ENCODE results near the gene NYAP2. TPM values are rescaled to one million over a fixed set of nuclear protein-coding genes. Genes with fewer than 3 reads are reported as not detected.

The NYAP2 gene
- total RNA-seq, 4 donors from 2014 or later, result 0.14 TPM; not detected in 3

- H3K36me3 ChIP-seq, result no peaks in the 10 kb centered on the region
- intact Hi-C loops (cut with DNase I; ENCODE audit: low total_unique reads) (no loop called here), in situ Hi-C loops (cut with MboI; ENCODE audit: low pct_ligation_motif_present in 1 of 4, low pct_unique_long_range_greater_than_20kb in 1 of 4, low sequenced_read_pairs in 3 of 4) (no loop called here)
- no peaks in the 10 kb centered on the region for H3K9me3 ChIP-seq
- H3K4me3 ChIP-seq, result no peak overlapping the region
- no peaks in the 10 kb centered on the region for H3K4me1 ChIP-seq
- DNase-seq, result no peak
- H3K27ac ChIP-seq, result no peak overlapping the region
- TF ChIP-seq POLR2AphosphoS5 (IDR thresholded peaks at IDR 0.05) (no peak), CTCF (IDR thresholded peaks at IDR 0.05) (no peak), POLR2A (IDR thresholded peaks at IDR 0.05) (no peak), EP300 (IDR thresholded peaks at IDR 0.05; ENCODE audit: low read depth) (no peak)
- WGBS, 2 donors (ENCODE audit: low coverage in 1 of 2), result 93 to 100% methylated on average over 2 to 6 of the region's 6 CpGs
- no peaks in the 10 kb centered on the region for H3K27me3 ChIP-seq
Measured at GRCh38 chr2:225454412-225454811, 54.9 kb downstream of the NYAP2 start.

GRCh38 chr2:225456619-225457260 lies 57.2 kb downstream of the NYAP2 start:
- H3K9me3 ChIP-seq, result no peaks in the 10 kb centered on the region
- intact Hi-C loops (cut with DNase I; ENCODE audit: low total_unique reads), result no loop called here
- no peaks in the 10 kb centered on the region for H3K4me1 ChIP-seq
- H3K36me3 ChIP-seq, result no peaks in the 10 kb centered on the region
- peaks cover 3% of the 10 kb centered on the region for H3K27me3 ChIP-seq
- TF ChIP-seq POLR2AphosphoS5 (IDR thresholded peaks at IDR 0.05) (no peak), POLR2A (IDR thresholded peaks at IDR 0.05) (no peak), CTCF (IDR thresholded peaks at IDR 0.05) (no peak), EP300 (IDR thresholded peaks at IDR 0.05; ENCODE audit: low read depth) (no peak)
- in situ Hi-C loops (cut with MboI; ENCODE audit: low pct_ligation_motif_present in 1 of 4, low pct_unique_long_range_greater_than_20kb in 1 of 4, low sequenced_read_pairs in 3 of 4), result no loop called here
- H3K27ac ChIP-seq, result no peak overlapping the region
- no peak overlapping the region for H3K4me3 ChIP-seq
- DNase-seq, result no peak
- 82 to 83% methylated on average over 6 of the region's 6 CpGs for WGBS, 2 donors (ENCODE audit: low coverage in 1 of 2)

- no peak overlapping the region for H3K27ac ChIP-seq
- TF ChIP-seq CTCF (IDR thresholded peaks at IDR 0.05) (no peak), POLR2AphosphoS5 (IDR thresholded peaks at IDR 0.05) (no peak), EP300 (IDR thresholded peaks at IDR 0.05; ENCODE audit: low read depth) (no peak), POLR2A (IDR thresholded peaks at IDR 0.05) (no peak)
- no peak for DNase-seq
- no peaks in the 10 kb centered on the region for H3K36me3 ChIP-seq
- H3K27me3 ChIP-seq, result peaks cover 3% of the 10 kb centered on the region
- WGBS, 2 donors (ENCODE audit: low coverage in 1 of 2), result 19 to 33% methylated on average over 1 of the region's 1 CpG
- H3K4me3 ChIP-seq, result no peak overlapping the region
- H3K4me1 ChIP-seq, result no peaks in the 10 kb centered on the region
- in situ Hi-C loops (cut with MboI; ENCODE audit: low pct_ligation_motif_present in 1 of 4, low pct_unique_long_range_greater_than_20kb in 1 of 4, low sequenced_read_pairs in 3 of 4), result no loop called here
- H3K9me3 ChIP-seq, result no peaks in the 10 kb centered on the region
- intact Hi-C loops (cut with DNase I; ENCODE audit: low total_unique reads), result no loop called here
Measured at GRCh38 chr2:225457482-225457881, 58.0 kb downstream of the NYAP2 start.

- H3K27ac ChIP-seq, result no peak overlapping the region
- WGBS, 2 donors (ENCODE audit: low coverage in 1 of 2), result 11 to 14% methylated on average over 2 of the region's 2 CpGs
- in situ Hi-C loops (cut with MboI; ENCODE audit: low pct_ligation_motif_present in 1 of 4, low pct_unique_long_range_greater_than_20kb in 1 of 4, low sequenced_read_pairs in 3 of 4) (no loop called here), intact Hi-C loops (cut with DNase I; ENCODE audit: low total_unique reads) (no loop called here)
- peaks cover 3% of the 10 kb centered on the region for H3K27me3 ChIP-seq
- no peak for DNase-seq
- no peak overlapping the region for H3K4me3 ChIP-seq
- no peaks in the 10 kb centered on the region for H3K9me3 ChIP-seq
- H3K36me3 ChIP-seq, result no peaks in the 10 kb centered on the region
- no peaks in the 10 kb centered on the region for H3K4me1 ChIP-seq
- TF ChIP-seq EP300 (IDR thresholded peaks at IDR 0.05; ENCODE audit: low read depth), result no peak
- no peak for TF ChIP-seq CTCF (IDR thresholded peaks at IDR 0.05)
- no peak for TF ChIP-seq POLR2AphosphoS5 (IDR thresholded peaks at IDR 0.05)
- TF ChIP-seq POLR2A (IDR thresholded peaks at IDR 0.05), result no peak
Measured at GRCh38 chr2:225458431-225459117, 59.1 kb downstream of the NYAP2 start.

All from transverse colon (tissue), 4 donors.